KMS-11 (cell line): ENCODE data around the gene TMEM131.

Experiments
- H2AFZ ChIP-seq: fragments of 200-600 bp; sonication (generic); 2 replicates; pipeline ENCODE4 v1.6.1; 2016; ENCODE audit warnings: antibody characterized with exemption, mixed run types, low read depth
- H3K27ac ChIP-seq: fragments of 200-600 bp; sonication (generic); 2 replicates; pipeline ENCODE4 v1.6.1; 2016; ENCODE audit warnings: mild to moderate bottlenecking, mixed run types
- H3K27me3 ChIP-seq: fragments of 200-600 bp; sonication (generic); 2 replicates; pipeline ENCODE4 v1.6.1; 2017; ENCODE audit warnings: mild to moderate bottlenecking, low read depth, mixed run types, moderate library complexity; ENCODE audit not compliant: insufficient read depth
- H3K36me3 ChIP-seq: fragments of 200-600 bp; sonication (generic); 2 replicates; pipeline ENCODE4 v1.6.1; 2017; ENCODE audit warnings: mild to moderate bottlenecking, mixed run types; ENCODE audit not compliant: insufficient read depth
- H3K4me1 ChIP-seq: fragments of 200-600 bp; sonication (generic); 2 replicates; pipeline ENCODE4 v1.6.1; 2016; ENCODE audit warnings: mild to moderate bottlenecking, low read depth, mixed run types; ENCODE audit not compliant: poor library complexity, severe bottlenecking
- H3K4me2 ChIP-seq: fragments of 200-600 bp; sonication (generic); 2 replicates; pipeline ENCODE4 v1.7.0; 2016; ENCODE audit warnings: mild to moderate bottlenecking, mixed run types
- H3K4me3 ChIP-seq: fragments of 200-600 bp; sonication (generic); IDR thresholded peaks from 2 replicates; pipeline ENCODE4 v1.6.1; 2017; ENCODE audit warnings: low read depth, low read length, mixed read lengths; ENCODE audit not compliant: insufficient read depth
- H3K79me2 ChIP-seq: fragments of 200-600 bp; sonication (generic); 2 replicates; pipeline ENCODE4 v1.6.1; 2016; ENCODE audit warnings: low read depth, mixed run types; ENCODE audit not compliant: insufficient read depth
- H3K9ac ChIP-seq: fragments of 200-600 bp; sonication (generic); 2 replicates; pipeline ENCODE4 v1.6.1; 2016; ENCODE audit warnings: mild to moderate bottlenecking, mixed run types
- H4K20me1 ChIP-seq: fragments of 200-600 bp; sonication (generic); 2 replicates; pipeline ENCODE4 v1.6.1; 2016; ENCODE audit warnings: mild to moderate bottlenecking, mixed run types; ENCODE audit not compliant: insufficient read depth
- TF ChIP-seq, protein P1 (sequence below): fragments of 200-600 bp; sonication (generic); conservative IDR thresholded peaks from 2 replicates; pipeline ENCODE4 v1.6.1; 2017; ENCODE audit warnings: low read depth, mild to moderate bottlenecking, antibody characterized with exemption, low read length, moderate library complexity, mixed read lengths

The TMEM131 gene

DNA sequence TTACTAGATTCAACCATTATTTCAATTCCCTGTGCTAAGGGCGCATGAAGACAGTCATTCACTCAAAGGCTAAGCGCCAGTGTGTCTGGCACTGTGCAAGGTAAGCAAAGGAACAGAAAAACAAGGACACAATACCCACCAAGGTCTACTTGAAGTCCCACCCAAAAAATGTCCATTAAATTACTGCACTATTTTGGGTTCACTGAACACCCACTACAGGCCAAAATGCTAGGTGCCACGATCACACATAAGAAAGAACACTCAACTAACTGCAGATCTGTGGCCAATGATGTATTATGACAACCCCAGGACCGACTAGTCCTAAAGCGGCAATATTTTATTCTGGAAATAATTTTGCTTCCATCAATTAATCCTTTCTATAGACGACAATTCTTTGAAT, 1.8 kb downstream of the TMEM131 start:
- Histone ChIP-seq H3K79me2 (peaks cover 60% of the 10 kb centered on the region), H3K36me3 (no peaks in the 10 kb centered on the region), H3K27me3 (no peaks in the 10 kb centered on the region), H3K27ac (peak overlapping the region; percentile 89; the same call in 1 of the 2 replicates), H4K20me1 (no peaks in the 10 kb centered on the region), H3K4me2 (peak overlapping the region; percentile 90), H3K4me1 (peaks cover 28% of the 10 kb centered on the region), H3K9ac (peak overlapping the region; percentile 83; the same call in 1 of the 2 replicates), H2AFZ (no peak overlapping the region), H3K4me3 (peak overlapping the region; percentile 51)
- TF ChIP-seq, protein P1, sequence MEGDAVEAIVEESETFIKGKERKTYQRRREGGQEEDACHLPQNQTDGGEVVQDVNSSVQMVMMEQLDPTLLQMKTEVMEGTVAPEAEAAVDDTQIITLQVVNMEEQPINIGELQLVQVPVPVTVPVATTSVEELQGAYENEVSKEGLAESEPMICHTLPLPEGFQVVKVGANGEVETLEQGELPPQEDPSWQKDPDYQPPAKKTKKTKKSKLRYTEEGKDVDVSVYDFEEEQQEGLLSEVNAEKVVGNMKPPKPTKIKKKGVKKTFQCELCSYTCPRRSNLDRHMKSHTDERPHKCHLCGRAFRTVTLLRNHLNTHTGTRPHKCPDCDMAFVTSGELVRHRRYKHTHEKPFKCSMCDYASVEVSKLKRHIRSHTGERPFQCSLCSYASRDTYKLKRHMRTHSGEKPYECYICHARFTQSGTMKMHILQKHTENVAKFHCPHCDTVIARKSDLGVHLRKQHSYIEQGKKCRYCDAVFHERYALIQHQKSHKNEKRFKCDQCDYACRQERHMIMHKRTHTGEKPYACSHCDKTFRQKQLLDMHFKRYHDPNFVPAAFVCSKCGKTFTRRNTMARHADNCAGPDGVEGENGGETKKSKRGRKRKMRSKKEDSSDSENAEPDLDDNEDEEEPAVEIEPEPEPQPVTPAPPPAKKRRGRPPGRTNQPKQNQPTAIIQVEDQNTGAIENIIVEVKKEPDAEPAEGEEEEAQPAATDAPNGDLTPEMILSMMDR = no peak

DNA sequence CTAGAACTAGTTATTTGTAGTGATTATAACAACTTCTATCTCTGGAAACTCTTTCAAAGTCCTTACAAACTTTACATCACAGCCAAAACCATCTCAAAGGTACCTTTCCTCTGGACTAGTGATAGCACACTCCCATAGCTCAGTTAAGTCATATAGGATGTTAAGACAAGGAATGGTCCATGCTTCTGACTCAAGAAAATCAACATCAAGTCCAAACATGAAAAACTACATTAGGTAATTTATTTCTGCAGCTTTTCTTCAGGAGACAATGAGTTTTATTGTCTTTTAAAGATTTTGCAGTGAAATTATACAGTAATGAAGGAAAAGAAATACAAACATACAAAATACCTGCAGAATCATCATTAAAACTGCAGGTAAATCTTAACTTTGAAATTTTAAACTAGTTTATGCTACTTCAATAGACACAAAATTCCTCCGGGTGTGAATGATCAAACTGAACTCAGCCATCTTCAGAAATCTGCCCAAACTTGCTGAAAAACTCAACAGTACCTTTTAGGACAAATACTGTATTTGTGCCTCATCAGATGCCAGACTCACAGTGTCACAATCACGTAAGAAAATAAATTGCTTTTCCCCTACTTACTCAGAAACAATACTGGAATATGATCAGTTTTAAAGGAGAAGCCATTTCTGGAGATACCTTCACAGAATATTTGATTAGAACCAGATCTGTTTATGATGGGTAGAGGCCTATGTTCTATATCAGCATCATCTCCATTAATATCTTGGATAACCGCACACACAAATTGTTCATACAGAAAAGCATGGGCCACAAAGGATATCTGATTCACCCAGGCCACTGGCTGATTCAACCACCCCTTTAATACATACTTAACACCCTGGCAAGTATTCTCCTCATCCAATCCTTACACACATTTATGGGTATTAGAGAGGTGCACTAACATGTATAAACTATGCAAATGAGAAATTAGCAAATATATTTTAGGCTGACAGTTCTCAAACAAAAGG, 2.6 kb downstream of the TMEM131 start:
- peaks cover 68% of the 10 kb centered on the region for H3K79me2 ChIP-seq
- H4K20me1 ChIP-seq = no peaks in the 10 kb centered on the region
- H3K4me1 ChIP-seq = peaks cover 28% of the 10 kb centered on the region
- peak overlapping the region; percentile 90 for H3K4me2 ChIP-seq
- H3K36me3 ChIP-seq = no peaks in the 10 kb centered on the region
- no peak overlapping the region for H2AFZ ChIP-seq
- TF ChIP-seq, protein P1 = no peak
- H3K9ac ChIP-seq = no peak overlapping the region
- no peak overlapping the region for H3K27ac ChIP-seq
- no peaks in the 10 kb centered on the region for H3K27me3 ChIP-seq
- no peak overlapping the region for H3K4me3 ChIP-seq

DNA sequence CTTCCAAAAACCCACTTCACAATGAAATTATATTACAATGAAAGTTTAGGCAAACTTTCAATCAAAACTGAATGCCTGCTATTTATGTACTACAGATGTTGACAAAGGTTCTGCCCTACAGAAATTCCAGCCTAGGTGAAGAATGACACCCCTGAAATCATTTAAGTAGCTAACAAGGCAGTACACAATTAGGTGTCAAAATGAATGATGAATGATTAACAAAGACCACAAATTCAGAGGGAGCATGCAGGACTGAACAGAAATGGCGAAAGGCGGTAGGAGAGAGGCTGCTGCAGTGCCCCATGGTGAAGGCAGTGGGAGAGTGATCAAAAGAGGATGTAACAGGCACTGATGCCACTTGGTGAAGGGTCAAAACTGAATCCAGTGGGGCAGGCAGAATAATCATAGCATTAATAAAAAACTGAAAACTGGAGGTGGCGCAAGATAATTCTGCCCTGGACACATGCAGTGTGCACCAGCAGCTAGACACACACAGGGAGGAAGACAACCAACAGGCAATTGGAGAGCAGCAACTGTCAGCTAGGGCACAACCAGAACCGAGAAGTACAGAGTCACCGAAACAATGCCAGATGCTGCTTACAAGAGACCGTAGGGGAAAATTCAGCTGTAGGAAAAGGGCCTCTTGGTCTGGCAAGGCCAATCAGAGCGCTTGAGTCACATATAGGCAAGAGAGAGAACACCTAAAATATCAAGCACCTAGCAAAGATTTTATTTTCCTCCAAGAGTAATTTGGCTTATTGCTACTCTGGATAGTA, 4.5 kb downstream of the TMEM131 start:
- H3K27ac ChIP-seq = no peak overlapping the region
- no peak overlapping the region for H3K4me2 ChIP-seq
- TF ChIP-seq, protein P1 = no peak
- peaks cover 87% of the 10 kb centered on the region for H3K79me2 ChIP-seq
- no peak overlapping the region for H3K4me3 ChIP-seq
- no peaks in the 10 kb centered on the region for H4K20me1 ChIP-seq
- H3K36me3 ChIP-seq = no peaks in the 10 kb centered on the region
- peaks cover 23% of the 10 kb centered on the region for H3K4me1 ChIP-seq
- no peak overlapping the region for H3K9ac ChIP-seq
- H3K27me3 ChIP-seq = no peaks in the 10 kb centered on the region
- H2AFZ ChIP-seq = no peak overlapping the region

DNA sequence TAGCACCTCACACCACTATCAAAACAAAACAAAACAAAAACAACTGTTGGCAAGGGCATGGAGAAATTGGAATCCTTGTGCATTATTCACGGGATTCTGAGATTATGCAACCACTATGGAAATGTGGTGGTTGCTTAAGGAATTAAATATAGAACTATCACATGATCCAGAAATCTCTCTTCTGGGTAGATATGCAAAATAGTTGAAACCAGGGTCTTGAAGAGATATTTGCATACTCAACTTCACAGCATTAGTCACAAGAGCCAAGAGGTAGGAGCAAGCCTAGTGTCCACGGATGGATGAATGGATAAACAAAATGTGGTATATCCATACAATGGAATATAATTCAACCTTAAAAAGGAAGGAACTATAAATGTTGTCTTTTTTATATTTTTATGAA, 7.0 kb downstream of the TMEM131 start:
- Histone ChIP-seq H3K4me2 (no peak overlapping the region), H3K79me2 (peaks cover 82% of the 10 kb centered on the region), H3K9ac (no peak overlapping the region), H3K27me3 (no peaks in the 10 kb centered on the region), H3K4me3 (no peak overlapping the region), H2AFZ (no peak overlapping the region), H3K4me1 (peaks cover 19% of the 10 kb centered on the region), H3K36me3 (no peaks in the 10 kb centered on the region), H3K27ac (no peak overlapping the region), H4K20me1 (no peaks in the 10 kb centered on the region)
- TF ChIP-seq, protein P1 = no peak
